Stimulated activated CD4-positive, alpha-beta T cell treated with anti-CD3 and anti-CD28 coated beads, Interleukin-1b, Interleukin-23, amount 100 ng/mL, for 48 hours (primary cell): ENCODE results near the gene OPRD1.

ENCODE experiments used
- DNase-seq: peaks from one replicate; pipeline ENCODE4 v3.0.0-alpha.2; 2020

Gene OPRD1

DNA sequence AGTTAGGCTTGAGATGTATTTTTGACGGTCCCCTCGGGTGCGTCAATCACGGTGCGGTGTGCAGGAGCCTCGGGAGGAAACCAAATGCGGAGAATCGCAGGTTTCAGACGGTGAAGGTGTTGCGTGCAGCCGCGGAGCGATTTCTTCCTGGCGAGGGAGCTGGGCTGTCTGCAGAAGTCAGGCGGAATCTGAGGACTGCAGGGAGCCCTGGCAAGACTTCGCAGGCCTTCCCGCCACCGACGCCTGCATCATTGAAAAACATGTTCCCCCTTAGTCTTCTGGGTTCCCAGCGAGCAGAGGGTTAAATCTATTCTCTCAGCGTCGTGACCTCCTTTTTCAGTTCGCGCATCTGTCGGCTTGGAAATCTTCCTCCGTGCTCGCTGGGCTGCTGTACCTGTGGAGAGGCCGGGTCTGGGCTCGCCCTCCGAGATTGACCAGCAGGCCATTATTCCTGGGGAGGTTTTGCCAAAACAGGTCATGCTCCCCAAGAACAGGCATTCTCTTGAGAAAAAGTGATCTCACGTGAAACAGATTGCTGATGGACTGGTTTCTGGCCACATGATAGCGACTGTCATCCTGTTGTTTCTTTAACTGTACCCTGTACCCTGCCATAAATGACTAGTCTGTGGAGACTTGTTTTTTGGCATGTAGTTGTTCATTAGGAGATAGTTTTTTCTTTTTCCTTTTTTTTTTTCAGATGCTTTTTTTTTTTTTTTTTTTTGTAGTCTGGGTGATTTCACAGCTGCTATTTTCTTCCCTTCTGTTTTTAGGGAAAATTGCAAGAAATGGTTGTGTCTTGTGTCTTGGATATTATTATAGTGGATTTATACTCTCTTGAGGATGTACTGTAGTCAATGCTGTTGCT, 103.3 kb downstream of the OPRD1 start:
- DNase-seq: peak; percentile 42

DNA sequence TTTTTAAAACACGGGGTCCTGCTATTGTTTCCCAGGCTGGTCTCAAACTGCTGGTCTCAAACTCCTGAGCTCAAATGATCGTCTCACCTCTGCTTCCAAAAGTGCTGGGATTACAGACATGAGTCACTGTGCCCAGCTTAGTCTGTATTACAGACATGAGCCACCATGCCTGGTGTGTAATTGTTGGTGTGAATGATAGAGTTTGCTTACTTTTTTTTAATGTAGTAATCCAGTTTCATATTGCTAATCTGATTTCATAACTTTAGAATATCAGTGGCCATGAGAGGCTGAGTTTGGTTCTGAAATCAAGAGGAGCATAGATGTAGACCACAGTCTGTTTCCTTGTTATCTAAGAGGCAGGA, 105.8 kb downstream of the OPRD1 start:
- DNase-seq: peak; percentile 47
